Colonic mucosa (tissue), 4 donors: Measurements from ENCODE around the gene KCNK17. TPM values are rescaled to one million over a fixed set of nuclear protein-coding genes. Genes with fewer than 3 reads are reported as not detected.

Source experiments
- DNase-seq: peaks from one replicate; pipeline ENCODE4 v3.0.0-alpha.2; 2020
- H3K27ac ChIP-seq: fragments of 200-600 bp; one replicate; pipeline ENCODE4 v1.8.0; 2021
- H3K27me3 ChIP-seq: fragments of 200-600 bp; one replicate; pipeline ENCODE4 v1.8.0; 2021
- H3K36me3 ChIP-seq: fragments of 200-600 bp; one replicate; pipeline ENCODE4 v1.8.0; 2021
- H3K4me1 ChIP-seq: fragments of 200-600 bp; one replicate; pipeline ENCODE4 v1.8.0; 2021; ENCODE audit warnings: mild to moderate bottlenecking
- H3K4me3 ChIP-seq: fragments of 200-600 bp; one replicate; pipeline ENCODE4 v1.8.0; 2021
- H3K9ac ChIP-seq, 2 donors: one replicate each; pipeline ENCODE4 v1.7.0; 2013; ENCODE audit warnings: control low read depth in 2 of 2, low read depth in 2 of 2, low read length in 2 of 2
- H3K9me3 ChIP-seq: fragments of 200-600 bp; one replicate; pipeline ENCODE4 v1.8.0; 2021
- intact Hi-C: fragments of 100-400 bp; cut with DNase I; formaldehyde crosslinking; loops from one replicate; pipeline ENCODE4 v1.14.1; 2022
- total RNA-seq, 2 donors: library from RNA; stranded (reverse); fragmentation: NEBNext Ultra II Directional in 1 of 2; extraction: Animal tissue kit (Norgen Biotek cat#: 25700) in 1 of 2; gene quantifications; one replicate each; pipeline ENCODE4 v1.2.1, GENCODE V29; 2021
- TF ChIP-seq, protein P1 (sequence below): fragments of 200-600 bp; IDR thresholded peaks from one replicate; pipeline ENCODE4 v1.8.0; 2022; ENCODE audit warnings: antibody characterized with exemption, mild to moderate bottlenecking
- donor health status: healthy.
- donor health status: DM: no; HTN: no; CAD: no.
- donor health status: DM: no; HTN: no; CAD: no.

The KCNK17 gene
- total RNA-seq, 2 donors from 2014 or later, result not detected

GRCh38 chr6:39347206-39347605 lies 33.0 kb upstream of the KCNK17 start:
- TF ChIP-seq, protein P1, sequence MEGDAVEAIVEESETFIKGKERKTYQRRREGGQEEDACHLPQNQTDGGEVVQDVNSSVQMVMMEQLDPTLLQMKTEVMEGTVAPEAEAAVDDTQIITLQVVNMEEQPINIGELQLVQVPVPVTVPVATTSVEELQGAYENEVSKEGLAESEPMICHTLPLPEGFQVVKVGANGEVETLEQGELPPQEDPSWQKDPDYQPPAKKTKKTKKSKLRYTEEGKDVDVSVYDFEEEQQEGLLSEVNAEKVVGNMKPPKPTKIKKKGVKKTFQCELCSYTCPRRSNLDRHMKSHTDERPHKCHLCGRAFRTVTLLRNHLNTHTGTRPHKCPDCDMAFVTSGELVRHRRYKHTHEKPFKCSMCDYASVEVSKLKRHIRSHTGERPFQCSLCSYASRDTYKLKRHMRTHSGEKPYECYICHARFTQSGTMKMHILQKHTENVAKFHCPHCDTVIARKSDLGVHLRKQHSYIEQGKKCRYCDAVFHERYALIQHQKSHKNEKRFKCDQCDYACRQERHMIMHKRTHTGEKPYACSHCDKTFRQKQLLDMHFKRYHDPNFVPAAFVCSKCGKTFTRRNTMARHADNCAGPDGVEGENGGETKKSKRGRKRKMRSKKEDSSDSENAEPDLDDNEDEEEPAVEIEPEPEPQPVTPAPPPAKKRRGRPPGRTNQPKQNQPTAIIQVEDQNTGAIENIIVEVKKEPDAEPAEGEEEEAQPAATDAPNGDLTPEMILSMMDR, result no peak
- no peaks in the 10 kb centered on the region for H3K36me3 ChIP-seq
- intact Hi-C loops, result loop anchor here (5.0 kb wide), 1 partner anchor 1480 kb away; no protein-coding TSS in a partner anchor

DNA sequence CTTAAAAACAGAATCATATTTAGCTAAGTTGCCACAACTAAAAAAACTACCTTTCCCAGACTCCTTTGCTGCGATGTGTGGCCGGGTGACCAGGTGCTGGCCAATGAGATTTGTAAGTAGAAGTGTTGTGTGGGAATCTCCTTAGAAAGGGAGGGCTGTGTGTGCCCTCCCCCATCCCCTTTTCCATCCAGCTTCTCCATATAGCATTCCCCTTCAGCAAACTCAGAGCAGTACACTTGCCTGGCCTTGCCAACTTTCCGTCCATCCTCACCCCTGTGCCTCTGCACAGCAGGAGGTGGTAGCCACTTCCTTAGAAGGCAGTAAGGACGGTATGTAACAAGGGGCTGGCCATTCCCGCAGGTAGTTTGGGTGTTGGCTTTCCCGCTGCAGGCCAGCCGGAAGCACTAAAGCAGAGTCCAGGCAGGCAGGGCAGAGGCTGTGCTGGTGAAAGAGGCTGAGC lies 30.6 kb upstream of the KCNK17 start:
- H3K4me3 ChIP-seq, result no peak overlapping the region
- H3K9me3 ChIP-seq, result no peaks in the 10 kb centered on the region
- H3K27me3 ChIP-seq, result no peaks in the 10 kb centered on the region
- TF ChIP-seq, protein P1, result no peak
- H3K9ac ChIP-seq, result no peak overlapping the region
- DNase-seq, result no peak
- intact Hi-C loops, result loop anchor here (5.0 kb wide), 1 partner anchor 1482 kb away; no protein-coding TSS in a partner anchor
- no peaks in the 10 kb centered on the region for H3K4me1 ChIP-seq
- no peak overlapping the region for H3K27ac ChIP-seq
- no peaks in the 10 kb centered on the region for H3K36me3 ChIP-seq

More at GRCh38 chr6:39347206-39347605, 33.0 kb upstream of the KCNK17 start:
- H3K4me3 ChIP-seq, result no peak overlapping the region
- no peaks in the 10 kb centered on the region for H3K27me3 ChIP-seq
- no peaks in the 10 kb centered on the region for H3K4me1 ChIP-seq
- no peaks in the 10 kb centered on the region for H3K9me3 ChIP-seq
- H3K27ac ChIP-seq, result no peak overlapping the region
- DNase-seq, result no peak
- no peak overlapping the region for H3K9ac ChIP-seq

GRCh38 chr6:39343396-39343870 lies 29.2 kb upstream of the KCNK17 start:
- no peaks in the 10 kb centered on the region for H3K27me3 ChIP-seq
- no peak for DNase-seq
- H3K9me3 ChIP-seq, result no peaks in the 10 kb centered on the region
- H3K9ac ChIP-seq, result no peak overlapping the region
- TF ChIP-seq, protein P1, result no peak
- no peaks in the 10 kb centered on the region for H3K4me1 ChIP-seq
- no peak overlapping the region for H3K4me3 ChIP-seq
- no peaks in the 10 kb centered on the region for H3K36me3 ChIP-seq
- intact Hi-C loops, result no loop called here
- no peak overlapping the region for H3K27ac ChIP-seq

GRCh38 chr6:39342692-39343395 lies 28.6 kb upstream of the KCNK17 start:
- Histone ChIP-seq H3K27ac (no peak overlapping the region), H3K4me1 (no peaks in the 10 kb centered on the region), H3K9me3 (no peaks in the 10 kb centered on the region), H3K9ac (no peak overlapping the region), H3K36me3 (no peaks in the 10 kb centered on the region), H3K4me3 (no peak overlapping the region), H3K27me3 (no peaks in the 10 kb centered on the region)
- TF ChIP-seq, protein P1, result no peak
- intact Hi-C loops, result no loop called here
- no peak for DNase-seq

GRCh38 chr6:39341937-39342336 lies 27.7 kb upstream of the KCNK17 start:
- no peak for DNase-seq
- H3K4me3 ChIP-seq, result no peak overlapping the region
- no peak overlapping the region for H3K27ac ChIP-seq
- TF ChIP-seq, protein P1, result no peak
- no peaks in the 10 kb centered on the region for H3K36me3 ChIP-seq
- intact Hi-C loops, result no loop called here
- no peaks in the 10 kb centered on the region for H3K4me1 ChIP-seq
- H3K9me3 ChIP-seq, result no peaks in the 10 kb centered on the region
- H3K27me3 ChIP-seq, result no peaks in the 10 kb centered on the region
- no peak overlapping the region for H3K9ac ChIP-seq
